GM23248 (cell line): Measurements from ENCODE around the gene CDCA5.

Experiments
- EZH2 ChIP-seq: fragments of 200-600 bp; sonication (generic); IDR thresholded peaks from 2 replicates; pipeline ENCODE4 v1.6.1; 2018; ENCODE audit warnings: antibody characterized with exemption, mild to moderate bottlenecking; ENCODE audit not compliant: insufficient read depth, poor library complexity, severe bottlenecking
- EZH2phosphoT487 ChIP-seq: fragments of 200-600 bp; sonication (generic); IDR thresholded peaks from 2 replicates; pipeline ENCODE4 v1.6.1; 2018; ENCODE audit warnings: antibody characterized with exemption, moderate library complexity, mild to moderate bottlenecking, low read depth; ENCODE audit not compliant: insufficient read depth

- no peak for TF ChIP-seq EZH2phosphoT487
- TF ChIP-seq EZH2, result no peak
Observed at GRCh38 chr11:65131417-65131776, 47.6 kb upstream of the CDCA5 start.
